Neural progenitor cell (in vitro differentiated cells): ENCODE measurements around the gene TBC1D19.

ENCODE experiments used
- CTCF ChIP-seq: fragments of 200-600 bp; sonication (generic); IDR thresholded peaks from 2 replicates; pipeline ENCODE4 v1.5.1; 2017; ENCODE audit warnings: antibody characterized with exemption, mild to moderate bottlenecking
- EZH2 ChIP-seq: fragments of 200-600 bp; sonication (generic); IDR thresholded peaks from 2 replicates; pipeline ENCODE4 v1.6.1; 2017; ENCODE audit warnings: antibody characterized with exemption, mild to moderate bottlenecking, moderate library complexity

DNA sequence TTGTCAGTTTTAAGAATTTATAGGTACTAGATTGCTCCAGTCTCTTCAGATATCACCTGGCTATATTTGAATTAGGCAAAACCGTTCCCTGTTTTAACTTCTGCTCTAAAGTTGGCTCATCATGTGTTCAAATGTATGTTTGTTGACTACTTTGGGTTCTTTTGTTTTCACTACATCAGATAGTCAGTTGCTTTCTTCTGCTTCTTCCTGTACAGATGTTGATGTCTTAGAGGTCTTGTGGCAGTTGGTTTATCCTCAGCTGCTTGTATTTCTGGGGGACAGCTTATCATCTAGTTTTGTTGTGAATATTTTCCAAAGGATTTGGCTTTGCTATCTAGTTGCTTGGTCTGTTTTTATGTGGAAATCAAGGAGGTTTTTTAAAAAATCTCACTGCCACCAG is 28.0 kb downstream of the TBC1D19 start:
- TF ChIP-seq CTCF (no peak), EZH2 (no peak)
